Fibroblast of pulmonary artery (primary cell): ENCODE results near the gene TMEM273.

ENCODE experiments used
- DNase-seq: peaks from one replicate; pipeline ENCODE4 v3.0.0-alpha.2; 2010; ENCODE audit warnings: low read depth
- H3K4me3 ChIP-seq: replicated peaks from 2 replicates; pipeline ENCODE4 v1.5.1; 2011; ENCODE audit warnings: low read depth, mild to moderate bottlenecking, control low read depth, low read length, moderate library complexity
- TF ChIP-seq, protein P1 (sequence below): IDR thresholded peaks from 2 replicates; pipeline ENCODE4 v1.5.1; 2011; ENCODE audit warnings: mild to moderate bottlenecking, control low read depth, low read length, inconsistent platforms; ENCODE audit errors: missing control alignments

Gene TMEM273

DNA sequence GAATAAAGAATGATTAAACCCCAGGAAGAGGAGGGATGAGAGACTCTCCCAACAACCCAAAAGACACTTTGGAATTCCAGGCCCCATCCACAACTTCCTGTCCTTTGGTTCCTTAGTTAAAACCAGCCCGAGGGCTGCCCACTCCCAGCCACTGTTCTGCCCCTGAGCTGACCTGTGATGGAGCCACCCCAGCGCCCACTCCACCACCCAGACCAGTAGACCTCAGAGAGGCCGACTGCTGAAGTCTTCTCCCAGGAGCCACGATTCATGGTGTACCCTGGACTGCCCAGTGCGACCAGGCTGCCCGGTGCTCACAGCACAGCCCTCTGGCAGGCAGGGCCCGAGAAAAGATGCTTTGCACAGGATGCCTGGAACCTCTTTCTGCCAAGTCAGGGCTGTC lies 79.5 kb downstream of the TMEM273 start:
- TF ChIP-seq, protein P1, sequence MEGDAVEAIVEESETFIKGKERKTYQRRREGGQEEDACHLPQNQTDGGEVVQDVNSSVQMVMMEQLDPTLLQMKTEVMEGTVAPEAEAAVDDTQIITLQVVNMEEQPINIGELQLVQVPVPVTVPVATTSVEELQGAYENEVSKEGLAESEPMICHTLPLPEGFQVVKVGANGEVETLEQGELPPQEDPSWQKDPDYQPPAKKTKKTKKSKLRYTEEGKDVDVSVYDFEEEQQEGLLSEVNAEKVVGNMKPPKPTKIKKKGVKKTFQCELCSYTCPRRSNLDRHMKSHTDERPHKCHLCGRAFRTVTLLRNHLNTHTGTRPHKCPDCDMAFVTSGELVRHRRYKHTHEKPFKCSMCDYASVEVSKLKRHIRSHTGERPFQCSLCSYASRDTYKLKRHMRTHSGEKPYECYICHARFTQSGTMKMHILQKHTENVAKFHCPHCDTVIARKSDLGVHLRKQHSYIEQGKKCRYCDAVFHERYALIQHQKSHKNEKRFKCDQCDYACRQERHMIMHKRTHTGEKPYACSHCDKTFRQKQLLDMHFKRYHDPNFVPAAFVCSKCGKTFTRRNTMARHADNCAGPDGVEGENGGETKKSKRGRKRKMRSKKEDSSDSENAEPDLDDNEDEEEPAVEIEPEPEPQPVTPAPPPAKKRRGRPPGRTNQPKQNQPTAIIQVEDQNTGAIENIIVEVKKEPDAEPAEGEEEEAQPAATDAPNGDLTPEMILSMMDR: no peak
- DNase-seq: no peak
- no peak overlapping the region for H3K4me3 ChIP-seq

DNA sequence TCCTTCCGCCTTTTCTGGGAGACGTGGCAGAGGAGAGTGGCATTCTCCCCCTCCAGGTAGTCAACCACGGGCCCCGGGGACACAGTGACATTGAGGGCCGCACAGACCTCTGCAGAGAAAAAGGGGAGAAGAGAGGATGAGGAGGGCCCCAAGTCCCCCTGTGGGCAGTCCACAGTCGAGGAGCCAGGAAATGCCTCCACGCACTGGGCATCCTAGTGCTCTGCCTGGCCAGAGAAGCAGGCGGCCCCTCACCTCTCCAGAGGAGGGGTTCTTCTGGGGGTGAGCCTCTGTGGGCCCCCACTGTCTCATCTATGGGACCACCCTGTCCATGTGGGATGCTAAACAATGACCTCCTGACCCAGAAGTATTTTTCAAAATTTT lies 80.3 kb downstream of the TMEM273 start:
- TF ChIP-seq, protein P1: no peak
- no peak overlapping the region for H3K4me3 ChIP-seq
- no peak for DNase-seq

DNA sequence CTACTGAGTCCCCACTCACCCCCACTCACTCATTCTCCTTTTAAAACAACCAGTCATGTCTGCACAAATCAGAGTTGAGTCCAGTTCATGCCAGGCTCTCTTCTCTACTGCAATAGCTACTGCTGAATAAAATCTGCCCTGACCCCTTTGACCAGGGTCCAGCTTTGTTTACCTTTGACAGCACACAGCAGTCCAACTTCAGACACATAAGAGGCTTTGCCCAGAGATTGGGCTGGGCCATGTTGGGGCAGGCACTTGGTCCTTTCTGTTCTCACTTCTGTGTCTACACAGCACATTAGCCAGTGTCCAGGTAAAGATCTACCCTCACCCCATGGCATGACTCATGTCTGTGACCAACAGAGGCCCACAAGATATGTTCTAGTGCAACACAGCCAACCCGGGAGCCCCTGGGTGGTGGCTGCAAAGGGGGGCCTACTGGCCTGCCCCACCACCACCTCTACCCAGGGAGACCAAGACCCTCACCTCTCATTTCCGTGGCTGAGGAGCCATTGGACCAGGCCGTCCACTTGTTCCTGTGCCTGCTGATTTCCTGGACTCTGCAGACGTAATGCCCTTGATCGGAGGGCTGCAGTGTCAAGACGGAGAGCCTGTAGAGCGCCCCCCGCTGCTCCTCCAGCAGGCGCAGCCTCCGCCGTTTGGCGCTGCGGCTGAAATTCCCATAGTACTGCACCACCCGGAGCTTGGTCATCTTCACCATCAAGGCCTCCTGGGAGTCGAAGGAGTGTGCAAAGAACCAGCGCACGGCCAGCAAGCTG lies 80.9 kb downstream of the TMEM273 start:
- TF ChIP-seq, protein P1: no peak
- DNase-seq: no peak
- no peak overlapping the region for H3K4me3 ChIP-seq

DNA sequence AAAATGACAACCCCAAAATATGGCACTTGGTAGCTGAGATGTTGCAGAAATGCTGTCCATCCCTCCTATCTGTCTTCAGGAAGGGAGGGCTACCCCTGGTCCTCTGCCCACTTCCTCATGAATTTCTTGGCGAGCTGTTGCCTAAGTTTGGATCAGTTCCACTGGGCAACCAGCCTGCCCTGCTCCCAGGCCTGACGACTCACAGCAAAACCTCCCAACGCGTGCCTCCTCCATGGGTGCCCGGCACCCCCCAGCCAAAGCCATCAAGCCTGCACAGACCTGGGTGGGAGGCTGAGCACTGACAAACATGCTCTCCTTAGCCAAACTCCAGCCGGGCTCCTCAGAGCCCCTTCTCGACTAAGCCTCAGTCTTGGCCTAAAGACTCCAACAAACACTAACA lies 81.7 kb downstream of the TMEM273 start:
- DNase-seq: no peak
- TF ChIP-seq, protein P1: no peak
- no peak overlapping the region for H3K4me3 ChIP-seq

DNA sequence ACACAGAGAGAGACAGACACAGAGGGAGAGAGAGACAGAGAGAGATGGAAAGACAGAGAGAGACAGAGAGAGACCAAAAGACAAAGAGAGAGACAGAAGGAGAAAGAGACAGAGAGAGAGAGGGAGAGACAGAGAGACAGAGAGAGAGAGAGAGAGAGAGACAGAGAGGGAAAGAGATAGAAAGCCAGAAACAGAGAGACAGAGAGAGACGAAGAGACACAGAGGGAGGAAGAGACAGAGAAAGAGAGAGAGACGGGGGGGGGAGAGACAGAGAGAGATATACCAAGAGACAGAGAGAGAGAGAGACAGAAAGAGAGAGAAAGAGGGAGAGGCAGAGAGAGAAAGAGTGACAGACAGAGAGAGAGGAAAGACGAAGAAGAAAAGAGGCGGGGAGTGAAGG lies 83.1 kb downstream of the TMEM273 start:
- no peak overlapping the region for H3K4me3 ChIP-seq
- DNase-seq: no peak
- TF ChIP-seq, protein P1: no peak
